ENCODE results near the gene ANO9.

- TF ChIP-seq CTCF (IDR thresholded peaks at IDR 0.05), result no peak
- TF ChIP-seq POLR2A (IDR thresholded peaks at IDR 0.05), result no peak
Observed at GRCh38 chr11:420911-421321, 20.9 kb downstream of the ANO9 start.

Measured in heart left ventricle (tissue), 13 donors.